ENCODE results near the gene TTC28. TPM values are rescaled to one million over a fixed set of nuclear protein-coding genes. Genes with fewer than 3 reads are reported as not detected.
"Not testable (repeated sequence)": the region's sequence is repeated elsewhere in the genome, so short reads cannot be mapped to it uniquely, and the experiment has no call there.

The TTC28 gene
- total RNA-seq, 2 experiments from 2014 or later: 1.2 to 3.6 TPM

- CTCF ChIA-PET: interaction anchor here (1.0 kb wide), 1 partner anchor 178 kb away, joined by 3 read pairs; no protein-coding TSS in a partner anchor
- peaks cover 50% of the 10 kb centered on the region for H3K27me3 Mint-ChIP-seq
- DNase-seq: no peak
Observed at GRCh38 chr22:28658448-28658847, 21.2 kb downstream of the TTC28 start.

DNA sequence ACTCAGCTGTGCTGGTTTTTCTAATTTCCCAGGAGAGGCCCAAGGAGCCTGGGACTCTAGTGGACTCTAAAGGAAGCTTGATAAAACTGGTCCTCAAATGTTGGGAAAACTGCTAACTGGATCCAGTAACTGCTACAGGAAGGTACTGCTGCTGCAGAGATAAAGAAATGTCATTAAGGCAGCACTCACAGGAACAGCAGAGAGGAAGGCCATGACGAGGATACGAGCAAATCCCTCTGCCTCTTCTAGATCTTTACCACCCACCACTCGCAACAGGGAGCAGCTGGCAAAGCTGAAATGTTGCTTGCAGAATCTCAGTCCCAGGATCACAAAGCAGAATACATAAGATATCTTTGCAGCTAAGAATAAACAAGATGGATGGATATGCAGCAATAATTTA lies 23.5 kb downstream of the TTC28 start:
- H3K4me3 Mint-ChIP-seq: no peak overlapping the region
- no peak overlapping the region for H3K27ac Mint-ChIP-seq
- no peaks in the 10 kb centered on the region for H3K9me3 Mint-ChIP-seq (ENCODE audit: low read depth)
- no peaks in the 10 kb centered on the region for H3K36me3 Mint-ChIP-seq
- CTCF ChIA-PET: no interaction called here
- H3K4me1 Mint-ChIP-seq: no peaks in the 10 kb centered on the region
- ATAC-seq (no peak), DNase-seq (no peak)
- peaks cover 59% of the 10 kb centered on the region for H3K27me3 Mint-ChIP-seq

More at GRCh38 chr22:28658448-28658847, 21.2 kb downstream of the TTC28 start:
- Mint-ChIP-seq H3K9me3 (ENCODE audit: low read depth) (no peaks in the 10 kb centered on the region), H3K36me3 (no peaks in the 10 kb centered on the region), H3K4me1 (no peaks in the 10 kb centered on the region), H3K4me3 (no peak overlapping the region), H3K27ac (no peak overlapping the region)
- ATAC-seq: no peak

- no peaks in the 10 kb centered on the region for H3K4me1 Mint-ChIP-seq
- H3K4me3 Mint-ChIP-seq: no peak overlapping the region
- H3K27me3 Mint-ChIP-seq: peaks cover 74% of the 10 kb centered on the region
- no peaks in the 10 kb centered on the region for H3K9me3 Mint-ChIP-seq (ENCODE audit: low read depth)
- no peak overlapping the region for H3K27ac Mint-ChIP-seq
- H3K36me3 Mint-ChIP-seq: no peaks in the 10 kb centered on the region
- DNase-seq (no peak), ATAC-seq (no peak)
- CTCF ChIA-PET: no interaction called here
Observed at GRCh38 chr22:28650463-28650862, 29.2 kb downstream of the TTC28 start.

DNA sequence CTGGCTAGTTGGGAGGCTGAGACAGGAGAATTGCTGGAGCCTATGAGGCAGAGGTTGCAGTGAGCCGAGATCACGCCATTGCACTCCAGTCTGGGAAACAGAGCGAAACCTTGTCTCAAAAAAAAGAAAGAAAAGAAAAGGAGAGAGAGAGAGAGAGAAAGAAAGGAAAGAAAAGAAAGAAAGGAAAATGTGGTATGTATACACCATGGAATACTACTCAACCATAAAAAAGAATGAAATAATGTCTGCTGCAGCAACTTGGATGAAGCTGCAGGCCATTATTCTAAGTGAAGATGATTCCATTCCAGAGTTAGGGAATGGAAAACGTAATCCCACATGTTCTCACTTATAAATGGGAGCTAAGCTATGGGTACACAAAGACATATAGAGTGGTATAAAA lies 30.8 kb downstream of the TTC28 start:
- no peaks in the 10 kb centered on the region for H3K36me3 Mint-ChIP-seq
- peaks cover 70% of the 10 kb centered on the region for H3K27me3 Mint-ChIP-seq
- no peak for DNase-seq

DNA sequence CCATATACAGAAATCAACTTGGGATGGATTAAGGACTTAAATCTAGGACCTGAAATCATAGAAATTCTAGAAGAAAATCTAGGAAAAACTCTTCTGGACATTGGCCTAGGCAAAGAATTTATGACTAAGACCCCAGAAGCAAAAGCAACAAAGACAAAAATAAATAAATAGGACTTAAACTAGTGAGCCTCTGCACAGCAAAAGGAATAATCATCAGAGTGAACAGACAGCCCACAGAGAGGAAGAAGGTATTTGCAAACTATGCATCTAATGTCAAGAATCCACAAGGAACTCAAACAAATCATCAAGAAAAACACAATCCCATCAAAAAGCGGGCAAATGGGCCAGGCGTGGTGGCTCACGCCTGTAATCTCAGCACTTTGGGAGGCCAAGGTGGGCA lies 32.4 kb downstream of the TTC28 start:
- ATAC-seq (no peak), DNase-seq (no peak)
- H3K27ac Mint-ChIP-seq: no peak overlapping the region
- peaks cover 65% of the 10 kb centered on the region for H3K27me3 Mint-ChIP-seq
- H3K36me3 Mint-ChIP-seq: no peaks in the 10 kb centered on the region
- CTCF ChIA-PET: no interaction called here
- H3K4me3 Mint-ChIP-seq: no peak overlapping the region
- no peaks in the 10 kb centered on the region for H3K4me1 Mint-ChIP-seq
- no peaks in the 10 kb centered on the region for H3K9me3 Mint-ChIP-seq (ENCODE audit: low read depth)

More for the DNA sequence above, 30.8 kb downstream of the TTC28 start:
- Mint-ChIP-seq H3K27ac (no peak overlapping the region), H3K4me3 (no peak overlapping the region), H3K4me1 (no peaks in the 10 kb centered on the region), H3K9me3 (ENCODE audit: low read depth) (no peaks in the 10 kb centered on the region)
- ATAC-seq: no peak
- CTCF ChIA-PET: no interaction called here

DNA sequence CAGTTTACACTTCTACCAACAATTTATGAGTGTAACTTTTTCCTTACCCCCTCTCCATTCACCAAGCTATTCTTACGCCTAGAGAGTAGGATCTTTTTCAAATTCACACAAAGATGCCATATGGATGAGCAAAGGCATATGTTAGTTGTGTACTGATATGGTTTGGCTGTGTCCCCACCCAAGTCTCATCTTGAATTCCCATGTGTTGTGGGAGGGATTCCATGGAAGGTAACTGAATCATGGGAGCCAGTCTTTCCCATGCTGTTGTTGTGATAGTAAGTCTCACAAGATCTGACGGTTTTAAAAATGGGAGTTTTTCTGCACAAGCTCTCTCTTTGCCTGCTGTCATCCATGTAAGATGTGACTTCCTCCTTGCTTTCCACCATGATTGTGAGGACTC lies 40.3 kb downstream of the TTC28 start:
- H3K4me3 Mint-ChIP-seq: no peak overlapping the region
- ATAC-seq: no peak
- peaks cover 55% of the 10 kb centered on the region for H3K27me3 Mint-ChIP-seq

DNA sequence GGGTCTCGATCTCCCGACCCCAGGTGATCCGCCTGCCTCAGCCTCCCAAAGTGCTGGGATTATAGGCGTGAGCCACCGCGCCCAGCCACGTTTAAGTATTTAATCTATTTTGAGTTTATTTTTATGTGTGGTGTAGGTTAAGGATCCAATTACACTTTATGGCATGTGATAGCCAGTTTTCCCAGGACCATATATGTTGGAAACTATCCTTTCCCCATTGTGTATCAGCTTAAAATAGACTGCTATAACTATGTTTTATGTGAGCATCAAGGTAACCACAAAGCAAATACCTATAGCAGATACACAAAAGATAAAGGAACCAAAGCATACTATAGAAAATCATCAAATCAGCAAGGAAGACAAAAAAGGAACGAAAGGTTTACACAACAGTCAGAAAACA lies 42.4 kb downstream of the TTC28 start:
- Mint-ChIP-seq H3K9me3 (ENCODE audit: low read depth) (no peaks in the 10 kb centered on the region), H3K36me3 (no peaks in the 10 kb centered on the region), H3K27ac (no peak overlapping the region), H3K4me1 (no peaks in the 10 kb centered on the region), H3K27me3 (peaks cover 54% of the 10 kb centered on the region), H3K4me3 (no peak overlapping the region)
- DNase-seq: no peak
- no peak for ATAC-seq
- CTCF ChIA-PET: no interaction called here

More for the DNA sequence above, 40.3 kb downstream of the TTC28 start:
- CTCF ChIA-PET: no interaction called here
- DNase-seq: no peak
- Mint-ChIP-seq H3K4me1 (no peaks in the 10 kb centered on the region), H3K27ac (no peak overlapping the region), H3K36me3 (no peaks in the 10 kb centered on the region), H3K9me3 (ENCODE audit: low read depth) (no peaks in the 10 kb centered on the region)

- Mint-ChIP-seq H3K36me3 (no peaks in the 10 kb centered on the region), H3K27me3 (peaks cover 56% of the 10 kb centered on the region), H3K9me3 (ENCODE audit: low read depth) (no peaks in the 10 kb centered on the region), H3K4me3 (no peak overlapping the region), H3K27ac (no peak overlapping the region), H3K4me1 (no peaks in the 10 kb centered on the region)
- CTCF ChIA-PET: no interaction called here
- ATAC-seq: no peak
- DNase-seq: no peak
Observed at GRCh38 chr22:28630177-28630574, 49.5 kb downstream of the TTC28 start.

DNA sequence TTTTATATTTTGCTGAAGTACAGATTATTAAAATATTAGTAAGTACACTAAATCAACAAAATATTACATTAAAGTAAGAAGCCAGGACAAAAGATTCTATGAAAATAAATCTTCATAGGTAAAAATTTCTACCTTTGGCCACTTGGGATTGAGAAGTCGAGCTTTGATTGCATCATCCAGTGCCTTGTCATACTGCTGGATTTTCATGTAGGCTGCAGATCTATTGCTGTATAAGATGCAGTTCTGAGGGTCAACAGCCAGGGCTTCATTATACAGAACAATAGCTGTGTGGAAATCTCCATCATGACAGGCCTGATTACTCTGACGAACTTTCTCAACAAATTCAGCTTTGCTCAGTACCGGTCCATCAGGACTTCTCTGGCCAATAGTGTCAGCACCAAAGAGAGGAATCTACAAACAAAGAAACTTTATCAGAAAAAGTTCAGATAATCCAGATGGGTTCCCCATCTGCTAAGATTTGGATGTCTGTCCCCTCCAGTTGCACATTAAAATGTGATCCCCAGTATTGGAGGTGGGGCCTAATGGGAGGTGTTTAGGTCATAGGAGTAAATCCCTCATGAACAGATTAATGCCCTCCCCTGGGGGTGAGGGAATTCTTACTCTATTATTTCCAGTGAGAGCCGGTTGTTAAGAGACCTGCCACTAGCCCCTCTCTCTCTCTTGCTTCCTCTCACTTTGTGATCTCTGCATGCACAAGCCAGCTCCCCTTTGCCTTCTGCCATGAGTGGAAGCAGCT lies 50.0 kb downstream of the TTC28 start:
- no peaks in the 10 kb centered on the region for H3K9me3 Mint-ChIP-seq (ENCODE audit: low read depth)
- no peak for ATAC-seq
- no peaks in the 10 kb centered on the region for H3K4me1 Mint-ChIP-seq
- no peaks in the 10 kb centered on the region for H3K36me3 Mint-ChIP-seq
- peaks cover 61% of the 10 kb centered on the region for H3K27me3 Mint-ChIP-seq
- no peak overlapping the region for H3K4me3 Mint-ChIP-seq
- CTCF ChIA-PET: no interaction called here
- H3K27ac Mint-ChIP-seq: no peak overlapping the region
- no peak for DNase-seq

- no peak overlapping the region for H3K27ac Mint-ChIP-seq
- no peak overlapping the region for H3K4me3 Mint-ChIP-seq
- no peaks in the 10 kb centered on the region for H3K36me3 Mint-ChIP-seq
- no peaks in the 10 kb centered on the region for H3K9me3 Mint-ChIP-seq (ENCODE audit: low read depth)
- DNase-seq: no peak
- H3K4me1 Mint-ChIP-seq: no peaks in the 10 kb centered on the region
- peaks cover 65% of the 10 kb centered on the region for H3K27me3 Mint-ChIP-seq
- CTCF ChIA-PET: no interaction called here
- no peak for ATAC-seq
Observed at GRCh38 chr22:28628766-28629165, 50.9 kb downstream of the TTC28 start.

- H3K4me3 Mint-ChIP-seq: no peak overlapping the region
Observed at GRCh38 chr22:28627791-28628190, 51.8 kb downstream of the TTC28 start.

DNA sequence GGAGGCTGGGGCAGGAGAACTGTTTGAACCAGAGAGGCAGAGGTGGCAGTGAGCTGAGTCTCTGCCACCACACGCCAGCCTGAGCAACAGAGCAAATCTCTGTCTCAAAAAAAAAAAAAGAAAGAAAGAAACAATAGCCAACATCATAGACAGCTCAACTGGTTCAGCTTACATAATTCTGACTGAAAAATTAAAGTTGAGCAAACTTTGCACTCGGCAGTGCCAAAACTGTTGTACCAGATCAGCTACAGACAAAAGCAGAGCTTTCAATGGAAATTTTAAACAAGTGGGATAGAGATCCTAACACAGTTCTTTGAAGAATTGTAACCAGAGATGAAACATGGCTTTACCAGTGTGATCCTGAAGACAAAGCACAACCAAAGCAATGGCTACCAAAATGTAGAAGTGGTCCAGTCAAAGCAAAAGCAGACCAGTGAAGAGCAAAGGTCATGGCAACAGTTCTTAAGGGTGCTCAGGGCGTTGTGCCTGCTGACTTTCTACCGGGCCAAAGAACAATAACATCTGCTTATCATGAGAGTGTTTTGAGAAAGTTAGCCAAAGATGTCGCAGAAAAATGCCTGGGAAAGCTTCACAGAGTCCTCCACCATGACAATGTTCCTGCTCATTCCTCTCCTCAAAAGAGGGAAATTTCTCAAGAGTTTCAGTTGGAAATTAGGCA lies 59.3 kb downstream of the TTC28 start:
- no peak for ATAC-seq
- Mint-ChIP-seq H3K4me1 (no peaks in the 10 kb centered on the region), H3K27ac (no peak overlapping the region), H3K4me3 (no peak overlapping the region), H3K9me3 (ENCODE audit: low read depth) (no peaks in the 10 kb centered on the region), H3K27me3 (peaks cover 66% of the 10 kb centered on the region), H3K36me3 (no peaks in the 10 kb centered on the region)
- CTCF ChIA-PET: no interaction called here
- no peak for DNase-seq

More at GRCh38 chr22:28627791-28628190, 51.8 kb downstream of the TTC28 start:
- Mint-ChIP-seq H3K36me3 (no peaks in the 10 kb centered on the region), H3K4me1 (no peaks in the 10 kb centered on the region), H3K9me3 (ENCODE audit: low read depth) (no peaks in the 10 kb centered on the region), H3K27me3 (peaks cover 70% of the 10 kb centered on the region), H3K27ac (no peak overlapping the region)
- DNase-seq (no peak), ATAC-seq (no peak)
- CTCF ChIA-PET: no interaction called here

GRCh38 chr22:28619236-28619635 lies 60.4 kb downstream of the TTC28 start:
- CTCF ChIA-PET: interaction anchor here (1.2 to 1.3 kb wide), 2 partner anchors 19 to 421 kb away, joined by 3 read pairs; no protein-coding TSS in a partner anchor
- Mint-ChIP-seq H3K9me3 (ENCODE audit: low read depth) (no peaks in the 10 kb centered on the region), H3K27me3 (peaks cover 65% of the 10 kb centered on the region)

GRCh38 chr22:28615423-28615822 lies 64.2 kb downstream of the TTC28 start:
- H3K27ac Mint-ChIP-seq; CTCF ChIA-PET; ATAC-seq; DNase-seq; H3K9me3 Mint-ChIP-seq (ENCODE audit: low read depth); H3K4me1 Mint-ChIP-seq; H3K4me3 Mint-ChIP-seq; H3K36me3 Mint-ChIP-seq: not testable (repeated sequence)
- peaks cover 71% of the 10 kb centered on the region for H3K27me3 Mint-ChIP-seq

More at GRCh38 chr22:28619236-28619635, 60.4 kb downstream of the TTC28 start:
- Mint-ChIP-seq H3K4me1 (no peaks in the 10 kb centered on the region), H3K36me3 (no peaks in the 10 kb centered on the region), H3K27ac (no peak overlapping the region), H3K4me3 (no peak overlapping the region)
- DNase-seq (no peak), ATAC-seq (no peak)

Measured in activated CD8-positive, alpha-beta memory T cell treated with anti-CD3 and anti-CD28 coated beads, Interleukin-2, amount 10 ng/mL, durations not matched to agents 7 days and 5 days (primary cell).